Cardiac muscle cell (in vitro differentiated cells and primary cell): Measurements from ENCODE around the gene PRRG2. TPM values are rescaled to one million over a fixed set of nuclear protein-coding genes. Genes with fewer than 3 reads are reported as not detected.

Experiments used
- DNase-seq, 2 donors: peaks; one replicate each; pipeline versions ENCODE4 v3.0.0 to v3.0.0-alpha.2; 2010 to 2017; ENCODE audit warnings: low read depth in 1 of 2, low spot score in 1 of 2
- H3K27ac ChIP-seq: fragments of 200-600 bp; sonication (generic); 2 replicates; pipeline ENCODE4 v1.5.1; 2016
- H3K27me3 ChIP-seq: fragments of 200-600 bp; sonication (generic); 2 replicates; pipeline ENCODE4 v1.6.0; 2016; ENCODE audit warnings: control low read depth
- H3K36me3 ChIP-seq: fragments of 200-600 bp; sonication (generic); 2 replicates; pipeline ENCODE4 v1.5.1; 2016; ENCODE audit warnings: control low read depth
- H3K4me1 ChIP-seq: fragments of 200-600 bp; sonication (generic); 2 replicates; pipeline ENCODE4 v1.8.1; 2017; ENCODE audit warnings: low read depth, mild to moderate bottlenecking, mixed run types
- H3K4me3 ChIP-seq: fragments of 200-600 bp; sonication (generic); 2 replicates; pipeline ENCODE4 v1.5.1; 2016; ENCODE audit warnings: mild to moderate bottlenecking
- H3K9me3 ChIP-seq: fragments of 200-600 bp; sonication (generic); 2 replicates; pipeline ENCODE4 v1.5.1; 2017; ENCODE audit warnings: low read depth, mild to moderate bottlenecking, control low read depth
- CTCF ChIP-seq: IDR thresholded peaks from 2 replicates; pipeline ENCODE4 v1.5.1; 2012; ENCODE audit warnings: low read depth, mild to moderate bottlenecking, low read length
- polyA plus RNA-seq: library from polyadenylated mRNA; unstranded; fragments of >200 nt; fragmentation: Nextera tagmentation; extraction: Ambion mirVana; gene quantifications from 2 replicates; pipeline ENCODE4 v1.2.1, GENCODE V29; 2016
- total RNA-seq: library from RNA; depleted of rRNA; stranded (reverse); fragments of >200 nt; gene quantifications from 2 replicates; pipeline ENCODE4 v1.2.3, GENCODE V29; 2016

PRRG2 gene
- total and polyA plus RNA-seq, 2 experiments from 2014 or later = 0.10 to 8.2 TPM

DNA sequence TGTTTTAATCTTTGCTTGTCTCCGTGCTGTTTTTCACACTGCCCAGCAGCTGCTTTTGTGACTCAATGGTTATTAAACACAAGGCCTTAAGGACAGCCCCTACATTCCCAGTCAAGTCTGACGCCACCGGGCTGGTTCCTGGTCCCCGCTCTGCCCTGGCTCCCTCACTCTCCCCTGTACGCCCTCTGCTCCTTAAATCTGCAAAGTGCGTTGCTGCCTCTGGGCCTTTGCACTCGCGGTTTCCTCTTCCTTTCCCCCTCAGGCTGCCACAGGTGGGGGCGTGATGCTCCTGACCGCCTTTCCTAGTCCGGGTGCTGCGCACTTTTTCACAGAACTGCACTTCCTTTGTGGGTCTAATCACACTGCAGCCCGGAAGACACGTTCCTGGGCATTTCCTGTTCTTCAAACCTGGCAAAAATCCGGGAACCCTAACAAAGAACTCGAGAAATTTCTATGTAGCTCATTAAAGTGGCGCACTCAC is 26.4 kb upstream of the PRRG2 start:
- Histone ChIP-seq H3K4me1 (peaks cover 9% of the 10 kb centered on the region), H3K27me3 (no peaks in the 10 kb centered on the region), H3K27ac (no peak overlapping the region), H3K4me3 (no peak overlapping the region), H3K36me3 (peaks cover 17% of the 10 kb centered on the region), H3K9me3 (no peaks in the 10 kb centered on the region)
- DNase-seq = peak in 1 of 2 donors; percentile 19
- no peak for TF ChIP-seq CTCF

DNA sequence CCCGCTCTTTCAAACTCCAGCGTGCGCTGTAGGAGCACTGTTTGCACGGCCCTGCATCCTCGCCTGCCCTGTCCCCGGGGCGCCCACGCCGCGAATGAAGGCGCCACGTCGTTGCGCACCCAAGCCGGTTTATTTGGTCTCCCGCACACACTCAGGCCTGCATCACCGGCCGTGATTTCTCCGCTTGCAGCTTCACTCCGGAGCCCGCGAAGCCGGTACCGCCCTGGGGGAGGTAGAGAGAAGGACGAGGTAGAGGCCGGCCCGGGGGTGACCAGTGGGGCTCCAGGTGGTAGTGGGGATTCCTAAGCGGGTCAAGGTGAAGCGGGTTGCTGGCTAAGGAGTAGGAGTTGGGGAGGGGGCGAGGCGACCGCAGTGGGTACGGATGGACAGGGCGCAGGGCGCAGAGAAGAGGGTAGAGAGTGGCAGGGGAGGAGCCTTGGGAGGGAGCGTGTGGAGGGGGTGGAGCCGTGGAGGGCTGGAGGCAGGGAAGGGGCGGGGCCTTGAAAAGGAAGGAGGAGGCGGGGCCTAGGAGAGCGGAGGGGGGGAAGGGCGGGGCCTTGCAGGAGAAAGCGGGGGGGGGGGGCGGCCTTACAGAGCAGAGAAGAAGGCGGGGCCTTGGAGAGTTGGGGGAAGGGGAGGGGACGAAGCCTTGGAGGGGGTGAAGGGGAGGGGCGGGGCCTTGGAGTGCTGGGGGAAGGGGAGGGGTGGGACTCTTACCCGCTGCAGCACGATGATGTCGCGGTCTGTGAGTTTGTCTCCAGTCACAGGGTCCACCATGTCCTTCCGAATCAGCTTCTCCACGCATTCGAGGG is 25.3 kb upstream of the PRRG2 start:
- no peaks in the 10 kb centered on the region for H3K27me3 ChIP-seq
- peak; percentile 52 to 90 for DNase-seq
- no peak overlapping the region for H3K4me3 ChIP-seq
- peak overlapping the region; percentile 79 for H3K27ac ChIP-seq
- H3K4me1 ChIP-seq = peaks cover 9% of the 10 kb centered on the region
- H3K9me3 ChIP-seq = no peaks in the 10 kb centered on the region
- no peak for TF ChIP-seq CTCF
- peaks cover 17% of the 10 kb centered on the region for H3K36me3 ChIP-seq

GRCh38 chr19:49556412-49557398 is 24.4 kb upstream of the PRRG2 start:
- peak in 1 of 2 donors; percentile 11 for DNase-seq
- peaks cover 9% of the 10 kb centered on the region for H3K4me1 ChIP-seq
- no peak for TF ChIP-seq CTCF
- peak overlapping the region; percentile 79 for H3K27ac ChIP-seq
- H3K27me3 ChIP-seq = no peaks in the 10 kb centered on the region
- H3K4me3 ChIP-seq = no peak overlapping the region
- H3K36me3 ChIP-seq = peaks cover 17% of the 10 kb centered on the region
- no peaks in the 10 kb centered on the region for H3K9me3 ChIP-seq

DNA sequence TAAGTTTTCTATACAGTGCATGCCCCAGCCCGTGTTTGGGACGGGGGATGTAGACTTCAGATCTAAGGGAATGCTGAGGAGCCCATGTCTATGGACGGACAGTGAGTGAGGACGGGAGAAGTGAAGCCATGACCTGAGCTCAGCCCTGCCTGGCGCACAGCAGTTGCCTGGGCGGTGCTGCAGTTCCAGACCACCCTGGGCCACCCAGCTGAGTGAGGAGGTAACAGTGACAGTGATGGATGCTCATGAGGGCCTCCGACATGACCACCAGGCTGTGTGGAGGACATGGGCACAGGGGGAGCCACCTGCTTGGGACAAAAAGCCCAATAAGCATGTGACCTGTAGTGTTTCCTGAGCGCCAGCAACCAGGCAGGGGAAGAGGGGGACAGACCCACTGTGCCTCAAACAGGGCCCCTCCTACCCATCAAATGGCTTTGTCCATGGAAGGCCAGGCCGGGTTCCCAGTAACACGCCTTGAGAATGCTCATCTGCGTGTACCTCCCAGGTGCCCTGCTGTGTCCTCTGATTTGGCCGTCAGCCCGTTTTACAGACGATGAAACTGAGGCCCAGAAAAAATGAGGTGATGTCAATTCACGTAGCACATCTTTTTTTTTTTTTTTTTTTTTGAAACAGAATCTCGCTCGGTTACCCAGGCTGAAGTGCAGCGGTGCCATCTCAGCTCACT is 23.3 kb upstream of the PRRG2 start:
- Histone ChIP-seq H3K27ac (no peak overlapping the region), H3K4me1 (peaks cover 9% of the 10 kb centered on the region), H3K27me3 (no peaks in the 10 kb centered on the region), H3K36me3 (peaks cover 17% of the 10 kb centered on the region), H3K9me3 (no peaks in the 10 kb centered on the region), H3K4me3 (no peak overlapping the region)
- DNase-seq = no peak
- TF ChIP-seq CTCF = no peak

GRCh38 chr19:49558591-49558990 is 22.5 kb upstream of the PRRG2 start:
- Histone ChIP-seq H3K36me3 (peaks cover 17% of the 10 kb centered on the region), H3K27me3 (no peaks in the 10 kb centered on the region), H3K27ac (no peak overlapping the region), H3K4me3 (no peak overlapping the region), H3K9me3 (no peaks in the 10 kb centered on the region), H3K4me1 (peaks cover 9% of the 10 kb centered on the region)
- no peak for DNase-seq
- TF ChIP-seq CTCF = no peak
